ENCODE data around the gene ZNF398.

ZNF398 gene

DNA sequence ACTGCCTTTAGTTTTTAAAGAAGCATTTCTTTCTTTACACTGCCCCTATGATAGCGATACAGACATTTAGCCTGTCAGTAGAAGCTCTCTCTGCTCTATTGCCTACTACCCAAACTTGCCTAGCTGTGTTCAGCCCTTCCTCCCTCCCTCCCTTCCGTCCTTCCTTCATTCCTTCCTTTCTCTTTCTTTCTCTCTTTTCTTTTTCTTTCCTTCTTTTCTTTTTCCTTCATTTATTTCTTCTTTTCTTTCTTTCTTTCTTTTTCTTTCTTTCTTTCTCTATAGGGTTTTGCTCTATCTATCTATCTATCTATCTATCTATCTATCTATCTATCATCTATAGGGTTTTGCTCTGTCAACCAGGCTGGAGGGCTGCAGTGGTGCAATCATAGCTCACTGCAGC, 85.1 kb downstream of the ZNF398 start:
- H3K4me3 ChIP-seq (replicated peaks; ENCODE audit: low read depth, low read length) = no peak overlapping the region
- TF ChIP-seq, protein P1, sequence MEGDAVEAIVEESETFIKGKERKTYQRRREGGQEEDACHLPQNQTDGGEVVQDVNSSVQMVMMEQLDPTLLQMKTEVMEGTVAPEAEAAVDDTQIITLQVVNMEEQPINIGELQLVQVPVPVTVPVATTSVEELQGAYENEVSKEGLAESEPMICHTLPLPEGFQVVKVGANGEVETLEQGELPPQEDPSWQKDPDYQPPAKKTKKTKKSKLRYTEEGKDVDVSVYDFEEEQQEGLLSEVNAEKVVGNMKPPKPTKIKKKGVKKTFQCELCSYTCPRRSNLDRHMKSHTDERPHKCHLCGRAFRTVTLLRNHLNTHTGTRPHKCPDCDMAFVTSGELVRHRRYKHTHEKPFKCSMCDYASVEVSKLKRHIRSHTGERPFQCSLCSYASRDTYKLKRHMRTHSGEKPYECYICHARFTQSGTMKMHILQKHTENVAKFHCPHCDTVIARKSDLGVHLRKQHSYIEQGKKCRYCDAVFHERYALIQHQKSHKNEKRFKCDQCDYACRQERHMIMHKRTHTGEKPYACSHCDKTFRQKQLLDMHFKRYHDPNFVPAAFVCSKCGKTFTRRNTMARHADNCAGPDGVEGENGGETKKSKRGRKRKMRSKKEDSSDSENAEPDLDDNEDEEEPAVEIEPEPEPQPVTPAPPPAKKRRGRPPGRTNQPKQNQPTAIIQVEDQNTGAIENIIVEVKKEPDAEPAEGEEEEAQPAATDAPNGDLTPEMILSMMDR (IDR thresholded peaks at IDR 0.05; ENCODE audit: low read depth, low read length, missing control alignments) = no peak
- DNase-seq (ENCODE audit: extremely low read depth, low read depth) = no peak
